ENCODE results near the gene MYO6.

DNA sequence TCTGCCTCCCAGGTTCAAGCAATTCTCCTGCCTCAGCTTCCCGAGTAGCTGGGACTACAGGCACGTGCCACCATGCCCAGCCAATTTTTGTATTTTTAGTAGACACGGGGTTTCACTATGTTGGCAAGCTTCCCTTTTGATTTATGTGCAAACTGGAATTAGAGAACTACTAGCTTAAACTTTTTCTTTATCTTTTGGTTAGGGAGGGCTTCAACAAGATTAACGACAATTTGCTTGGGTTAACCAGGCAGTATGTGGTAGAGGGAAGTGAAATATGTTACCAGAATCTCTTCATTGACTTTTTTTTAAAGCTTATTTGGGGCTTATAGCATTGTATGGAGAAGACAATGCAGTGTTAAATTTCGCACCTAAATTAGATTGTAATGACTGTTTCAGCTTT, 9.0 kb downstream of the MYO6 start:
- TF ChIP-seq, protein P1, sequence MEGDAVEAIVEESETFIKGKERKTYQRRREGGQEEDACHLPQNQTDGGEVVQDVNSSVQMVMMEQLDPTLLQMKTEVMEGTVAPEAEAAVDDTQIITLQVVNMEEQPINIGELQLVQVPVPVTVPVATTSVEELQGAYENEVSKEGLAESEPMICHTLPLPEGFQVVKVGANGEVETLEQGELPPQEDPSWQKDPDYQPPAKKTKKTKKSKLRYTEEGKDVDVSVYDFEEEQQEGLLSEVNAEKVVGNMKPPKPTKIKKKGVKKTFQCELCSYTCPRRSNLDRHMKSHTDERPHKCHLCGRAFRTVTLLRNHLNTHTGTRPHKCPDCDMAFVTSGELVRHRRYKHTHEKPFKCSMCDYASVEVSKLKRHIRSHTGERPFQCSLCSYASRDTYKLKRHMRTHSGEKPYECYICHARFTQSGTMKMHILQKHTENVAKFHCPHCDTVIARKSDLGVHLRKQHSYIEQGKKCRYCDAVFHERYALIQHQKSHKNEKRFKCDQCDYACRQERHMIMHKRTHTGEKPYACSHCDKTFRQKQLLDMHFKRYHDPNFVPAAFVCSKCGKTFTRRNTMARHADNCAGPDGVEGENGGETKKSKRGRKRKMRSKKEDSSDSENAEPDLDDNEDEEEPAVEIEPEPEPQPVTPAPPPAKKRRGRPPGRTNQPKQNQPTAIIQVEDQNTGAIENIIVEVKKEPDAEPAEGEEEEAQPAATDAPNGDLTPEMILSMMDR (IDR thresholded peaks at IDR 0.05): no peak
- no peak for TF ChIP-seq POLR2A (IDR thresholded peaks at IDR 0.05)

Measured in adrenal gland (tissue), 5 donors.